ENCODE measurements around the gene CAPN7.

DNA sequence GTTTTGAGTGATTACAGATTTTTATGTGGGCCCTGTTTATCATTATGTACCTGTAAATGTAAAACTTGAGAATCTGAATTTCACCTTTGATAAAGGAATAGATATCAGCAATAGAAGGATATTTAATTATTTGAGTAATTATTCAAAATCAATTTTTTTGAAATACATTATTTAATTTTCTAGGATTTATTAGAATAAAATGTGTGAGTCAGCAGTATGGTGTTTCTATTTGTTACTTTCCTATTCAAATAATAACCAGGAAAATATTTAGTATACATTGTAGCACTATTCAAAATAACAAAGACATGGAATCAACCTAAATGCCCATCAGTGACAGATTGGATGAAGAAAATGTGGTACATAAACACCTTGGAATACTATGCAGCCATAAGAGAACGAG, 22.1 kb downstream of the CAPN7 start:
- TF ChIP-seq POLR2AphosphoS5 (IDR thresholded peaks at IDR 0.05; ENCODE audit: low read depth, low read length) (no peak), POLR2A (IDR thresholded peaks at IDR 0.05; ENCODE audit: low read depth, low read length) (no peak)
